PC-3 (cell line): ENCODE data around the gene ST3GAL4. TPM values are rescaled to one million over a fixed set of nuclear protein-coding genes. Genes with fewer than 3 reads are reported as not detected.

Experiments
- ATAC-seq: fragments of 200-7000 bp; cut with Tn5 transposase; 2 replicates; pipeline ENCODE4 v1.9.1; 2020; ENCODE audit warnings: mild to moderate bottlenecking, moderate library complexity
- BruUV-seq: library from RNA; stranded (reverse); fragments of 400-500 nt; replicated peaks from 2 replicates; lab custom pipeline; 2021; lab: Mats Ljungman, UMichigan
- CTCF ChIA-PET: fragments of 300-600 bp; sonication (Branson Sonifier 250); formaldehyde crosslinking; loops from one replicate; lab custom pipeline; 2022; ENCODE audit warnings: antibody characterized with exemption; lab: Charles Lee
- POLR2A ChIA-PET: fragments of 300-600 bp; sonication (Branson Sonifier 250); formaldehyde crosslinking; loops from one replicate; lab custom pipeline; 2022; ENCODE audit warnings: antibody characterized with exemption; ENCODE audit not compliant: unreplicated experiment; lab: Charles Lee
- DNase-seq: peaks from one replicate; pipeline ENCODE4 v3.0.0-alpha.2; 2015
- H2AFZ ChIP-seq: fragments of 300-600 bp; sonication (generic); 2 replicates; pipeline ENCODE4 v1.6.0; 2016; ENCODE audit warnings: antibody characterized with exemption, low read length
- H3F3A ChIP-seq: fragments of 300-600 bp; sonication (generic); one replicate; pipeline ENCODE4 v1.6.0; 2017; ENCODE audit warnings: antibody characterized with exemption, low read length, control low read depth, mild to moderate bottlenecking; ENCODE audit not compliant: unreplicated experiment
- H3K27ac ChIP-seq: fragments of 300-600 bp; sonication (generic); 2 replicates; pipeline ENCODE4 v1.5.1; 2016; ENCODE audit warnings: mild to moderate bottlenecking, low read length
- H3K27me3 ChIP-seq: fragments of 300-600 bp; sonication (generic); 2 replicates; pipeline ENCODE4 v1.6.1; 2016; ENCODE audit warnings: low read length, mixed read lengths
- H3K36me3 ChIP-seq: fragments of 300-600 bp; sonication (generic); 2 replicates; pipeline ENCODE4 v1.6.1; 2016; ENCODE audit warnings: low read depth, mixed run types, low read length, mixed read lengths
- H3K4me1 ChIP-seq: fragments of 300-600 bp; sonication (generic); 2 replicates; pipeline ENCODE4 v1.5.1; 2016; ENCODE audit warnings: low read length; ENCODE audit not compliant: insufficient read depth
- H3K4me2 ChIP-seq: fragments of 300-600 bp; sonication (generic); 2 replicates; pipeline ENCODE4 v1.6.0; 2016; ENCODE audit warnings: low read length
- H3K4me3 ChIP-seq: fragments of 300-600 bp; sonication (generic); 2 replicates; pipeline ENCODE4 v1.5.1; 2016; ENCODE audit warnings: mild to moderate bottlenecking, low read length, mixed read lengths
- H3K79me2 ChIP-seq: fragments of 300-600 bp; sonication (generic); 2 replicates; pipeline ENCODE4 v1.6.1; 2017; ENCODE audit warnings: low read length, mixed read lengths
- H3K9ac ChIP-seq: fragments of 300-600 bp; sonication (generic); 2 replicates; pipeline ENCODE4 v1.6.0; 2016; ENCODE audit warnings: mild to moderate bottlenecking, low read length
- H3K9me2 ChIP-seq: fragments of 300-600 bp; sonication (generic); replicated peaks from 2 replicates; pipeline ENCODE4 v1.6.1; 2016; ENCODE audit warnings: mixed run types, low read length, mixed read lengths
- H3K9me3 ChIP-seq: fragments of 300-600 bp; sonication (generic); 2 replicates; pipeline ENCODE4 v1.6.1; 2016; ENCODE audit warnings: low read length, mixed read lengths
- H4K20me1 ChIP-seq: fragments of 300-600 bp; sonication (generic); 2 replicates; pipeline ENCODE4 v1.6.1; 2016; ENCODE audit warnings: low read length, mixed read lengths
- EZH2 ChIP-seq: fragments of 300-600 bp; sonication (generic); IDR thresholded peaks from one replicate; pipeline ENCODE4 v1.6.1; 2017; ENCODE audit warnings: antibody characterized with exemption, mild to moderate bottlenecking, low read length; ENCODE audit not compliant: unreplicated experiment
- EZH2phosphoT487 ChIP-seq: fragments of 300-600 bp; sonication (generic); IDR thresholded peaks from 2 replicates; pipeline ENCODE4 v1.6.1; 2018; ENCODE audit warnings: mild to moderate bottlenecking, antibody characterized with exemption, low read length, borderline replicate concordance
- intact Hi-C: fragments of 100-400 bp; cut with micrococcal nuclease; formaldehyde crosslinking; loops from 2 replicates; pipeline ENCODE4 v1.9.0; 2023
- total RNA-seq: library from RNA; depleted of rRNA; stranded (reverse); fragments of >200 nt; gene quantifications from 2 replicates; pipeline ENCODE4 v1.2.3, GENCODE V29; 2014
- TF ChIP-seq, protein P1 (sequence below): fragments of 300-600 bp; sonication (generic); conservative IDR thresholded peaks from 2 replicates; pipeline ENCODE4 v1.5.1; 2017; ENCODE audit warnings: antibody characterized with exemption, low read depth, mild to moderate bottlenecking, low read length

The ST3GAL4 gene
- total RNA-seq, 1 experiment from 2014 or later, result 126 TPM

- Histone ChIP-seq H3K9ac (no peak overlapping the region), H3K9me2 (no peaks in the 10 kb centered on the region), H3K36me3 (0 out of 2 replicates have a peak, but pooled peaks cover 5% of the 10 kb centered on the region), H3K4me1 (peaks cover 17% of the 10 kb centered on the region), H3K79me2 (0 out of 2 replicates have a peak, but pooled peaks cover 5% of the 10 kb centered on the region), H3K27me3 (no peaks in the 10 kb centered on the region), H4K20me1 (no peaks in the 10 kb centered on the region), H3K4me2 (no peak overlapping the region), H2AFZ (no peak overlapping the region), H3K4me3 (no peak overlapping the region), H3K9me3 (no peaks in the 10 kb centered on the region), H3K27ac (peak overlapping the region; percentile 15), H3F3A (no peaks in the 10 kb centered on the region)
- DNase-seq, result peak; percentile 43
- peak; percentile 80 for ATAC-seq
- BruUV-seq, result no TSS peak
- intact Hi-C loops, result no loop called here
- TF ChIP-seq EZH2phosphoT487, result no peak
- TF ChIP-seq, protein P1, sequence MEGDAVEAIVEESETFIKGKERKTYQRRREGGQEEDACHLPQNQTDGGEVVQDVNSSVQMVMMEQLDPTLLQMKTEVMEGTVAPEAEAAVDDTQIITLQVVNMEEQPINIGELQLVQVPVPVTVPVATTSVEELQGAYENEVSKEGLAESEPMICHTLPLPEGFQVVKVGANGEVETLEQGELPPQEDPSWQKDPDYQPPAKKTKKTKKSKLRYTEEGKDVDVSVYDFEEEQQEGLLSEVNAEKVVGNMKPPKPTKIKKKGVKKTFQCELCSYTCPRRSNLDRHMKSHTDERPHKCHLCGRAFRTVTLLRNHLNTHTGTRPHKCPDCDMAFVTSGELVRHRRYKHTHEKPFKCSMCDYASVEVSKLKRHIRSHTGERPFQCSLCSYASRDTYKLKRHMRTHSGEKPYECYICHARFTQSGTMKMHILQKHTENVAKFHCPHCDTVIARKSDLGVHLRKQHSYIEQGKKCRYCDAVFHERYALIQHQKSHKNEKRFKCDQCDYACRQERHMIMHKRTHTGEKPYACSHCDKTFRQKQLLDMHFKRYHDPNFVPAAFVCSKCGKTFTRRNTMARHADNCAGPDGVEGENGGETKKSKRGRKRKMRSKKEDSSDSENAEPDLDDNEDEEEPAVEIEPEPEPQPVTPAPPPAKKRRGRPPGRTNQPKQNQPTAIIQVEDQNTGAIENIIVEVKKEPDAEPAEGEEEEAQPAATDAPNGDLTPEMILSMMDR, result no peak
- no peak for TF ChIP-seq EZH2
- POLR2A ChIA-PET, result no interaction called here
- CTCF ChIA-PET, result interaction anchor here (0.9 kb wide), 1 partner anchor 162 kb away, joined by 4 read pairs; no protein-coding TSS in a partner anchor
Measured at GRCh38 chr11:126318574-126319373, 36.7 kb upstream of the ST3GAL4 start.

DNA sequence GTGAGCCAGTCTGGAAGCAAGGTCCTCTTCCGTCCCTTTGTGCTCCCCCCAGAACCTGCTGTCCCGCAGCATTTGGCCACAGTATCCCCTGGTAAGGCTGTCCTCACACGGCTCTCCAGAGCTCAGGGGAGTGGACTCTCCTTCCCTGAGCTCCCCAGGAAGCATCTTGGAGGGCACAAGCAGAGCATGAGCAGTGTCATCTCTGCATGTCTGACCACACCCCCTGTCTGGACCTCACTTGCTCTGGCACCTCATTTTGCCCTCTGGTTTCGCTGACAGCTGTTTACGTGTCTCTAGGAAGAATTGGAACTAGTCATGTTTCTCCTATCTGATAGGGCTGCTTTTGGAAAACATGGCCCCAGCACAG lies 36.1 kb upstream of the ST3GAL4 start:
- Histone ChIP-seq H3K4me2 (no peak overlapping the region), H3K27me3 (no peaks in the 10 kb centered on the region), H3K4me1 (peaks cover 17% of the 10 kb centered on the region), H3F3A (no peaks in the 10 kb centered on the region), H3K4me3 (no peak overlapping the region), H3K79me2 (0 out of 2 replicates have a peak, but pooled peaks cover 5% of the 10 kb centered on the region), H3K36me3 (no peaks in the 10 kb centered on the region), H3K9me3 (no peaks in the 10 kb centered on the region), H3K9ac (no peak overlapping the region), H2AFZ (no peak overlapping the region), H3K27ac (no peak overlapping the region), H3K9me2 (no peaks in the 10 kb centered on the region), H4K20me1 (no peaks in the 10 kb centered on the region)
- BruUV-seq, result no TSS peak
- CTCF ChIA-PET, result no interaction called here
- TF ChIP-seq, protein P1, result no peak
- TF ChIP-seq EZH2phosphoT487 (no peak), EZH2 (no peak)
- ATAC-seq, result no peak
- DNase-seq, result no peak
- POLR2A ChIA-PET, result no interaction called here
- intact Hi-C loops, result no loop called here

DNA sequence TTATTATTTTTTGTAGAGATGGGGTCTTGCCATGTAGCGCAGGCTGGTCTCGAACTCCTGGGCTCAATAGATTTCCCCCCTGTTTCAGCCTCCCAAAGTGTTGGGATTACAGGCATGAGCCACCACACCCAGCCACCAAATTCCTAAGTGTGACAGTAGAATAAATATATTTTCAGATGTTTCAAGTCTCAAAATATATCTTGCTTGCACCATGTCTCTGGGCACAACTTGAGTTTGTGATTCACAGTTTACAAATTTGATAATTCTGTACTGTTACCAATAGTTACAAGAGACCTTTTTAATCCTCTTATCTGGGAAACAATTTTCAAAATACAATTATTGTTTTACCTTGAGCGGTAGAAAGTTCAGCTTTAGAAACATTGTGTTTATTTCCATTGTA lies 32.5 kb upstream of the ST3GAL4 start:
- ATAC-seq (no peak), DNase-seq (no peak)
- no peak overlapping the region for H3K27ac ChIP-seq
- no peaks in the 10 kb centered on the region for H3K36me3 ChIP-seq
- H3K9me3 ChIP-seq, result no peaks in the 10 kb centered on the region
- BruUV-seq, result no TSS peak
- no peak overlapping the region for H3K9ac ChIP-seq
- no peaks in the 10 kb centered on the region for H4K20me1 ChIP-seq
- no peak for TF ChIP-seq EZH2
- TF ChIP-seq, protein P1, result no peak
- TF ChIP-seq EZH2phosphoT487, result no peak
- no peak overlapping the region for H3K4me2 ChIP-seq
- H3K4me3 ChIP-seq, result no peak overlapping the region
- H2AFZ ChIP-seq, result no peak overlapping the region
- no peaks in the 10 kb centered on the region for H3F3A ChIP-seq
- no peaks in the 10 kb centered on the region for H3K27me3 ChIP-seq
- H3K79me2 ChIP-seq, result no peaks in the 10 kb centered on the region
- POLR2A ChIA-PET, result no interaction called here
- intact Hi-C loops, result no loop called here
- peaks cover 9% of the 10 kb centered on the region for H3K4me1 ChIP-seq
- CTCF ChIA-PET, result no interaction called here
- no peaks in the 10 kb centered on the region for H3K9me2 ChIP-seq
